ENCODE results near the gene VGF.

Gene VGF

DNA sequence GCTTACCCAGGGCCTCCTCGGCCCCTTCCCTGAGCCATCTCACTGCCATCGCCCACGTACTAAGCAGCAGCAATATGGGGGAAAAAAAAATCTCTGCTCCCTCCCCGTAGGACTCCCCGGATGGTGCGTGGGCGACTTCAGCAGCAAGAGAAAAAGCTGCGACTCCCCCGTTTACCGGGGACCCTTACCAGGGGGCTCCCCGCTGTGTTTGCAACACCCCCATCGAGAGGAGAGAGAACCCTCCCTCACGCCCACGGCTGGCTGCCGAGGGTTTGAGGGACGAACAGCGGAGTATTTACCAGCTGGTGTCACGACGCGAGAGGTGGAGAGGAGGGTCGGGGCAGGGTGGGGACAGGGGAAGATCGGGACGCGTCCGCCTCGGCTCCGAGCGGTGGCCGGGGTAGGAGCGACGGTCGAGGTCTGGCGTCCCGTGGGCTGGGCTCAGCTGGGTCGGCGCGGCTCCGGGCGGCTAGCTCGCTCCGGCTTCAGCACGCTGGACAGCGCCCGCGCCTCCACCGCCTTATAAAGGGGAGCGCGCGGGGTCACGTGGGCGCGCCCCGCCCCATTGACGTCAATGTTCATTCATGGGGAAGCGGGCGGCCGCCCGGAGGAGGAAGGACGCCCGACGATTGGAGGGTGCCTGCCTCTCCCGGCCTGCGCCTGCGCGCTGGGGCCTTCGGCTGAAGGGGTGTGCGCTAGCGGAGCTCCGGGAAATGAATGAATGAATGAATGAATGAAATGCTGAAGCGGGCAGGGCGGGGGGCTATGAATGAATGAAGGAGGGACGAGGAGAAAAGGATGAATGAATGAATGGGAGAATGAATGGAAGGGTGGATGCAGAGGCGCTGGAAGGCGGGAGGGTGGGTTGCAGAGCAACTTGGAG, at the start of gene VGF:
TSS of gene VGF (minus strand) at position 495 of the 883 bp plus-strand sequence. CDS start 726 bp downstream, outside the sequence.
- Histone ChIP-seq H3K36me3 (ENCODE audit: insufficient read depth, low read length) (0 out of 2 replicates have a peak, but pooled peaks cover 1% of the 10 kb centered on the region), H3K9me3 (ENCODE audit: insufficient read depth, low read length, severe bottlenecking) (no peaks in the 10 kb centered on the region), H3K9ac (ENCODE audit: low read depth, low read length) (peak within 1 kb of the TSS; percentile 61; the same call in 1 of the 2 replicates), H3K27me3 (ENCODE audit: insufficient read depth, low read length, poor library complexity) (peaks cover 17% of the 10 kb centered on the region), H3K4me1 (ENCODE audit: insufficient read depth, low read length) (peaks cover 67% of the 10 kb centered on the region), H4K20me1 (ENCODE audit: insufficient read depth, low read length) (peaks cover 46% of the 10 kb centered on the region), H3K4me3 (ENCODE audit: low read depth in 1 of 2, low read length in 2 of 2) (peak within 1 kb of the TSS in 1 of 2 experiments; percentile 72; a peak in 2 of 4 replicates), H2AFZ (ENCODE audit: low read depth, low read length) (no peak within 1 kb of the TSS), H3K27ac (ENCODE audit: low read length) (no peak within 1 kb of the TSS), H3K79me2 (ENCODE audit: insufficient read depth, low read length) (peaks cover 3% of the 10 kb centered on the region), H3K4me2 (ENCODE audit: insufficient read depth, low read length) (peak within 1 kb of the TSS; percentile 78)
- no peak for ATAC-seq (ENCODE audit: insufficient read depth, low read depth)
- no peak for DNase-seq
- no peak for TF ChIP-seq EZH2 (IDR thresholded peaks at IDR 0.05; ENCODE audit: borderline replicate concordance, low read depth, low read length, severe bottlenecking)
- TF ChIP-seq, protein P1, sequence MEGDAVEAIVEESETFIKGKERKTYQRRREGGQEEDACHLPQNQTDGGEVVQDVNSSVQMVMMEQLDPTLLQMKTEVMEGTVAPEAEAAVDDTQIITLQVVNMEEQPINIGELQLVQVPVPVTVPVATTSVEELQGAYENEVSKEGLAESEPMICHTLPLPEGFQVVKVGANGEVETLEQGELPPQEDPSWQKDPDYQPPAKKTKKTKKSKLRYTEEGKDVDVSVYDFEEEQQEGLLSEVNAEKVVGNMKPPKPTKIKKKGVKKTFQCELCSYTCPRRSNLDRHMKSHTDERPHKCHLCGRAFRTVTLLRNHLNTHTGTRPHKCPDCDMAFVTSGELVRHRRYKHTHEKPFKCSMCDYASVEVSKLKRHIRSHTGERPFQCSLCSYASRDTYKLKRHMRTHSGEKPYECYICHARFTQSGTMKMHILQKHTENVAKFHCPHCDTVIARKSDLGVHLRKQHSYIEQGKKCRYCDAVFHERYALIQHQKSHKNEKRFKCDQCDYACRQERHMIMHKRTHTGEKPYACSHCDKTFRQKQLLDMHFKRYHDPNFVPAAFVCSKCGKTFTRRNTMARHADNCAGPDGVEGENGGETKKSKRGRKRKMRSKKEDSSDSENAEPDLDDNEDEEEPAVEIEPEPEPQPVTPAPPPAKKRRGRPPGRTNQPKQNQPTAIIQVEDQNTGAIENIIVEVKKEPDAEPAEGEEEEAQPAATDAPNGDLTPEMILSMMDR (IDR thresholded peaks at IDR 0.05; ENCODE audit: borderline replicate concordance, extremely low read depth, low read length, poor library complexity, severe bottlenecking), result no peak

DNA sequence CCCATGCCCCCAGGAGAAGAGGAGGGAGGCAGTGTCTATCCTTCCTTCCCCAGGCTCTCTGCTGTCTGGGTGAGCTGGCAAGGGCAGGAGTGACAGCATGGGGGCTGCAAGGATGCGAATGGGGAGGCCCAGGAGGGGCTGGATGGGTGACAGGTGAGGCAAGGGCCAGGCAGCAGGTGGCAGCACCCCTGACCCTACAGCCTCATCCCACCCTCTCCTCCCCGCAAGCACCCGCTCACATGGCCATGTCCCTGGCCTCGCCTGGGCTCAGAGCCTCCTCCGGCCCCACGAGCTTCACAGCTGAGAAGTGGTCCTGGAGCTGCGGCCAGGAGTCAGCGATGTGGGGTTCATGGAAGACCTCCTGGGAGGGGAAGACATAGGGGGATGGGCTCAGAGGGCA, 46.6 kb upstream of the VGF start:
- no peak overlapping the region for H2AFZ ChIP-seq (ENCODE audit: low read depth, low read length)
- no peak overlapping the region for H3K27ac ChIP-seq (ENCODE audit: low read length)
- no peak for ATAC-seq (ENCODE audit: insufficient read depth, low read depth)
- TF ChIP-seq, protein P1 (IDR thresholded peaks at IDR 0.05; ENCODE audit: borderline replicate concordance, extremely low read depth, low read length, poor library complexity, severe bottlenecking), result peak; percentile 25
- no peak for TF ChIP-seq EZH2 (IDR thresholded peaks at IDR 0.05; ENCODE audit: borderline replicate concordance, low read depth, low read length, severe bottlenecking)
- H3K4me1 ChIP-seq (ENCODE audit: insufficient read depth, low read length), result peaks cover 12% of the 10 kb centered on the region
- H3K4me2 ChIP-seq (ENCODE audit: insufficient read depth, low read length), result no peak overlapping the region
- no peaks in the 10 kb centered on the region for H3K9me3 ChIP-seq (ENCODE audit: insufficient read depth, low read length, severe bottlenecking)
- no peaks in the 10 kb centered on the region for H4K20me1 ChIP-seq (ENCODE audit: insufficient read depth, low read length)
- no peak overlapping the region for H3K4me3 ChIP-seq (ENCODE audit: low read depth in 1 of 2, low read length in 2 of 2)
- 0 out of 2 replicates have a peak, but pooled peaks cover 4% of the 10 kb centered on the region for H3K79me2 ChIP-seq (ENCODE audit: insufficient read depth, low read length)
- DNase-seq, result no peak
- H3K9ac ChIP-seq (ENCODE audit: low read depth, low read length), result no peak overlapping the region
- H3K27me3 ChIP-seq (ENCODE audit: insufficient read depth, low read length, poor library complexity), result no peaks in the 10 kb centered on the region
- peaks cover 26% of the 10 kb centered on the region for H3K36me3 ChIP-seq (ENCODE audit: insufficient read depth, low read length)

DNA sequence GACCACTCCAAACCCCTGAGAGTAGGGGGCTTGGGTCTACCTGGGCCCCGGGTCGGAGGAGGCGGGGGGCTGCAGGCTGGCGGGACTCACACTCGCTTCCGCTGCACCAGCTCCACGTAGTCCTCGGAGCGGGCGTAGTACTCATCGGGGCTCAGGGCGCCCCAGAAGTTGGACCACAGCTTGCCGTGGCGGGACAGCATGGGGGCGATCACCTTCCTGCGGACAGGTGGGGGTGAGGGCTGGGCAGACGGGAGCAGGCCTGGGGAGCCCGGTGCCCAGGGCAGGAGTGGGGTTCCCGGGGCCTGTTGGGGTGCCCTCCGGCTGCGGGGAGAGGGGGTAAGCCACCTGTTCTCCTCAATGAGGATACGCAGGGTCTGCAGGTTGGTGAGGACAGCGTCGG, 46.1 kb upstream of the VGF start:
- ATAC-seq (ENCODE audit: insufficient read depth, low read depth), result no peak
- no peak for DNase-seq
- Histone ChIP-seq H4K20me1 (ENCODE audit: insufficient read depth, low read length) (no peaks in the 10 kb centered on the region), H3K4me2 (ENCODE audit: insufficient read depth, low read length) (no peak overlapping the region), H3K4me3 (ENCODE audit: low read depth in 1 of 2, low read length in 2 of 2) (no peak overlapping the region), H3K9me3 (ENCODE audit: insufficient read depth, low read length, severe bottlenecking) (no peaks in the 10 kb centered on the region), H3K27me3 (ENCODE audit: insufficient read depth, low read length, poor library complexity) (no peaks in the 10 kb centered on the region), H3K27ac (ENCODE audit: low read length) (no peak overlapping the region), H2AFZ (ENCODE audit: low read depth, low read length) (no peak overlapping the region), H3K79me2 (ENCODE audit: insufficient read depth, low read length) (0 out of 2 replicates have a peak, but pooled peaks cover under 1% of the 10 kb centered on the region), H3K4me1 (ENCODE audit: insufficient read depth, low read length) (peaks cover 7% of the 10 kb centered on the region), H3K36me3 (ENCODE audit: insufficient read depth, low read length) (peaks cover 26% of the 10 kb centered on the region), H3K9ac (ENCODE audit: low read depth, low read length) (no peak overlapping the region)
- TF ChIP-seq, protein P1 (IDR thresholded peaks at IDR 0.05; ENCODE audit: borderline replicate concordance, extremely low read depth, low read length, poor library complexity, severe bottlenecking), result no peak
- no peak for TF ChIP-seq EZH2 (IDR thresholded peaks at IDR 0.05; ENCODE audit: borderline replicate concordance, low read depth, low read length, severe bottlenecking)

All from DND-41 (cell line).